ENCODE results near the gene MAB21L4.

- TF ChIP-seq POLR2A (IDR thresholded peaks at IDR 0.05) (no peak), CTCF (IDR thresholded peaks at IDR 0.05) (no peak)
These were observed 19.8 kb upstream of the MAB21L4 start for GRCh38 chr2:240915526-240916341.

All from lower leg skin (tissue), 3 donors.